NCI-H128 (cell line): ENCODE measurements around the gene ACSF2.
"Not testable (repeated sequence)": the region's sequence is repeated elsewhere in the genome, so short reads cannot be mapped to it uniquely, and the experiment has no call there.

Source experiments
- DNase-seq: peaks from one replicate; lab custom pipeline; 2025; ENCODE audit not compliant: unreplicated experiment; lab: John Stamatoyannopoulos, UW

ACSF2 gene

GRCh38 chr17:50475775-50476544 lies 49.9 kb downstream of the ACSF2 start:
- DNase-seq = not testable (repeated sequence)

- no peak for DNase-seq
Observed at GRCh38 chr17:50476545-50477315, 50.7 kb downstream of the ACSF2 start.

GRCh38 chr17:50477976-50478375 lies 52.0 kb downstream of the ACSF2 start:
- no peak for DNase-seq

GRCh38 chr17:50478391-50479381 lies 52.7 kb downstream of the ACSF2 start, which contains the start of gene RSAD1:
Gene RSAD1 (plus strand): TSS chr17:50478860. CDS start chr17:50478885, 25 bp downstream.
- peak; percentile 47 for DNase-seq

- peak; percentile 20 for DNase-seq
Observed at GRCh38 chr17:50479522-50480141, 53.6 kb downstream of the ACSF2 start.

GRCh38 chr17:50480142-50480764 lies 54.2 kb downstream of the ACSF2 start:
- no peak for DNase-seq

- DNase-seq = no peak
Observed at GRCh38 chr17:50480854-50481490, 55.0 kb downstream of the ACSF2 start.

- DNase-seq = no peak
Observed at GRCh38 chr17:50481648-50482047, 55.6 kb downstream of the ACSF2 start.

GRCh38 chr17:50482110-50482509 lies 56.1 kb downstream of the ACSF2 start:
- DNase-seq = no peak

- peak; percentile 17 for DNase-seq
Observed at GRCh38 chr17:50482516-50482915, 56.5 kb downstream of the ACSF2 start.

GRCh38 chr17:50483266-50483665 lies 57.2 kb downstream of the ACSF2 start:
- DNase-seq = no peak

- no peak for DNase-seq
Observed at GRCh38 chr17:50484386-50485155, 58.6 kb downstream of the ACSF2 start.

GRCh38 chr17:50487213-50488096 lies 61.4 kb downstream of the ACSF2 start:
- no peak for DNase-seq

GRCh38 chr17:50488880-50489279 lies 62.9 kb downstream of the ACSF2 start:
- no peak for DNase-seq

GRCh38 chr17:50491505-50491904 lies 65.5 kb downstream of the ACSF2 start:
- no peak for DNase-seq

GRCh38 chr17:50492214-50492613 lies 66.2 kb downstream of the ACSF2 start:
- DNase-seq = no peak

GRCh38 chr17:50493744-50494143 lies 67.7 kb downstream of the ACSF2 start:
- DNase-seq = no peak
